ENCODE data around the gene APBB2.

Gene APBB2

DNA sequence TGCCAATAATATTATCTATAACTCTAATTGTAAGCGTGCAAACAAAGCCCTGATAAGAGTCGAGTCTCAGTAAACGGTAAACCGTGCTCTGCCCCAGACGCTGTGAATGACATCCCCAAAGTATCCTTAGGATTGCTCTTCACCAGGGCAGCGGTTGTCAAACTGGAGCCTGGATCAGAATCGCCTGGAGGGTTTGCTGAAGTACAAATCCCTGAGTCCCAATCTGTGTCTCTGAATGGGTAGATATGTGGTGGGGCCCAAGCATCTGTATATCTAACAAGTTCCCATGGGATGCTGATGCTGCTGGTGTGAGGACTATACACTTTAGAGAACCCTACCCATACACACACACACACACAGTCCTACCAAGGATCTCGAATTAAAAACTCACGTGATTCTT is 813 bp upstream of the APBB2 start:
- DNase-seq = no peak

DNA sequence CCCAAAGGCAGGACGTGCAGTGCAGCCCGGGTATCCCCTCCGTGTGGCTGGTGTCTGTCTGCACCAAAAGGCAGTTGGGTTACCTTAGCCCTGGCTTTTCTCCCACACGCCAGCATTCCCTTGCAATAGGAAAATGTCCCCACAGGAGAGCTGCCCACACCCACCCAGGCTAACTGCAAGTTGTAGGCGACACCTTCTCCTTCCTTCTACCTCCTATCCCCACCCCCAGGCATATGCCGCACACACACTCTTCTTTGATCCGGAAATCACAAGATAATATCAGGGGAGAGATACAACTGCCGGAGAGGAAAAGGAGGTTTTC is 444 bp upstream of the APBB2 start:
- no peak for DNase-seq

DNA sequence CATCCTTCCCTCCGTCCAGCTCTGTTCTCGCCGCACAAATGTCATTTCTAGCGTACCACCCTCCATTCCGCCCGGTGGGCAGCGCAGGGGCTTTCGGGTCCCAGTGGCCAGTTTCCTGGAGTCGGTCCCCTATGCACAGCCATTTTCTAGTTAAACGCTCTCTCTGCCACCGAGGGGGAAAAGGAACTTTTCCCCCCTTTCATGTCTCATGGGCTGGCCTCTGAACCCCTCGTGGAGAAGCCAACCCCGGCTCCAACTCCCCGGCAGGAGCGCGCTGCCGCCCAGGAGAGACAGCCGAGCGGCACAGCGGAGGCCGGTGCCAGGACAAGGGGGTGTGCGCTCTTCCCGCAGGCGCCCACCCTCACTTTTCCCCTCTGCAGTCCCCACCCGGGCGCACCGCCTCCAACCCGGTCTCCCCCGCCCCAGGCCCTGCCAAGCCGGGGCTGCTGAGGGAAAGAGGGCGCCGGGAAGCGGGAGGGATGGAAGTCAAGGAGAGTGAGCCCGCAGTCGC is 662 bp downstream of the APBB2 start:
- no peak for DNase-seq

DNA sequence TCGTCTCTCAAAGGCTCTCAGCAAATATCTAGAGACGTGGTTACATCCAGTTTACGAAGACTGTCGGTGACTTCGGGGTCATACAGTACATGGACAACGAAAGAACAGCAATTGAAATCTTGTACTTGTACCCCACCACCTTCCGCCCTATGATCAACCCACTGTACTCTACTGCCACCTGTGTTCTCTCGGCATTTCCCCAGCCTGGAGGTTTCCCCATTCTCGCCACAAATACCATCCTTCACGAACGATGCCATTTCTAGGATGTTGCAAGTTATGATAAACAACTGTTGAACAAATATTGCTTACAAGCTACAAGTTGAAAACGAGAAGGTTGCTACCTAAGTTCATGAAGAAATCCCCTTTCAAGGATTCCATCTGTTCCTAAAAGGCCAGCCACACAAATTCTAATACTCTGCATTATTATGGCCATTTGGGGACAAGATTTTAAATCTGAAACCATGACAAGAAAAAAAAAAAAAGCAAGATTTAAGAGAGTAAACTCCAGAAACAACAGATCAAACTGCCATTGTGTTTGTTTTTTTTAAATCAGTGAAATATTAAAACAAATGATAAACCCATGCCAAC is 1.6 kb downstream of the APBB2 start:
- peak in 1 of 2 donors; percentile 4 for DNase-seq

DNA sequence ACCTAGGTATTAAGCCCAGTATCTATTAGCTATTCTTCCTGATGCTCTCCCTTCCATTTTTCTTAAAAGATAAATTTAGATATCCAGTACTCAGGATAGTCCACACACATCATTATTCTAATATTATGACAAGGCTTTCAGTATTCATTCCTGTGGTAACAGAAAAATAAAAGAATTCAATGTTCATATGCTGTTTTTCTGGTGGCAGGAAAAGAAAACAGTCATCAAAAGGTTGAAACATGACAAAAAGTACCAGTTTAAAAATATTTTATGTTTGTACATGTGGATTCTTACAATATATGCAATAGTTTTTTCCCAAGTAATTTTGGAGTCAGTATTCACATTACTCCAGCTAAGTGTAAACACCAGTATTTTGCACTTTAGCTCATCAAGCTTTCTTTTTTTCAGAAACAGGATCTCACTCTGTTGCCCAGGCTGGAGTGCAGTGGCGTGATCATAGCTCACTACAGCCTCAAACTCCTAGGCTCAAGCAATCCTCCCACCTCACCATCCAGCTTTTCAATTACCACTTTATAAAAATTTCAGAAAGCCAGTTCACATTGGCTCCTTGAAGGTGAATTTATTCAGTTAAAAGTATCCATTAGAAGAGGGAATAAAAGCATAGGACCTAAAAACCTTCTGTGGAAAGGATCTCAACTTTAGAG is 2.3 kb downstream of the APBB2 start:
- no peak for DNase-seq

DNA sequence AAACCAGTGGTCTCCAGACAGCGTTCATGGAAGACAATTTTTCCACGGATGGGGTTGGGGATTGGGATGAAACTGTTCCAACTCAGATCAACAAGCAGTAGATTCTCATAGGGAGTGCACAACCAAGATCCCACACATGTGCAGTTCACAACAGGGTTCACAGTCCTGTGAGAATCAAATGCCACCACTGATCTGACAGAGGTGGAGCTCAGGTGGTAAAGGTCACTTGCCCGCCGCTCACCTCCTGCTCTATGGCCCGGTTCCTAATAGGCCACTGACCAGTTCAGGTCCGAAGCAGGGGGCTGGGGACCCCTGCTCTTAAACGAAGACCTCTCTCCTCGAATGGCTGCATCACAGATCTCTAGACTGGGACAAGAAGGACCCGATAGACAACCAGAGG is 4.4 kb downstream of the APBB2 start:
- DNase-seq = no peak

DNA sequence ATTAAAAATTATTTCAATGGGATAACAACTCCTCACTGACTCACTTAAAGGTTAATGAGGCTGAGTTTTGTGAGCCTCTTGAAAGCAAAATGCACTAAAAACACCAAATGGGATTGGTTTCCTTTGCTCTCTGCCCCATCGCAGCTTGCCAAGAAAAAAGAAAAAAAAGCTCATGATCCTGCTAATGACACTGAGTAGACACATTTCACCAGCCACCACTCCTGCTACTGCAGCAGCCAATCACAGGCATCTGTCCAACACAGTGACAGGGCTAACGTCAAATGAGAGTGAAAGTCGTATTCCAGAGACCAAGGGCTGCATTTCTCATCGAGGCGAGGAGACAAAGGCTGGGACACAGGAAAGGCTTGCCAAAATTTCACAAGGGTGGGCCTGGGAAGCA is 5.2 kb downstream of the APBB2 start:
- DNase-seq = no peak

DNA sequence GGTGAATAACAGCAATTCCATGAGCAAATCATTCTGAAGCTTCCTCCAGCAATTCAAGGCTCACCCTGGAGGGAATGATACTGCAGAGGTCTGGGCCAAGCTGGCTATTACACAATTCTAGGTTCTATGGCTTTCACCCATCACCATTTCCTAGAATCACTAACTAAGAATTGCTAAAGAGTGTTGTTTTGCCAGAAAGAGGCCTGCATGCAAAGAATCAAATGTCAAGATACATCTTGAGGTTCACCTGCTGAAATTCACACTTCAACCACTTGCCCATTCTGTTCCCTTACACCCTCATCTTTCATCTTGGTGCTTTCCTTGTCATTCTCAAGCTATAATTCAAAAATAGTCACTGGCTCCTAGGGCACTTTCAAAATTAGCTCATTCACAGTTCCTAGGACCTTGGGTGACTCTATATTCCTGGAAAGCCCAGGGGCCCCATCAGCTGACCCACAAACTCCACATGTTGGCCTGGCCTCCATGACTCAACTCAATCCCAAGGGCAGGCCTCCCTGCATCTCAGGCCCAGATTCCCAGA is 7.0 kb downstream of the APBB2 start:
- DNase-seq = no peak

DNA sequence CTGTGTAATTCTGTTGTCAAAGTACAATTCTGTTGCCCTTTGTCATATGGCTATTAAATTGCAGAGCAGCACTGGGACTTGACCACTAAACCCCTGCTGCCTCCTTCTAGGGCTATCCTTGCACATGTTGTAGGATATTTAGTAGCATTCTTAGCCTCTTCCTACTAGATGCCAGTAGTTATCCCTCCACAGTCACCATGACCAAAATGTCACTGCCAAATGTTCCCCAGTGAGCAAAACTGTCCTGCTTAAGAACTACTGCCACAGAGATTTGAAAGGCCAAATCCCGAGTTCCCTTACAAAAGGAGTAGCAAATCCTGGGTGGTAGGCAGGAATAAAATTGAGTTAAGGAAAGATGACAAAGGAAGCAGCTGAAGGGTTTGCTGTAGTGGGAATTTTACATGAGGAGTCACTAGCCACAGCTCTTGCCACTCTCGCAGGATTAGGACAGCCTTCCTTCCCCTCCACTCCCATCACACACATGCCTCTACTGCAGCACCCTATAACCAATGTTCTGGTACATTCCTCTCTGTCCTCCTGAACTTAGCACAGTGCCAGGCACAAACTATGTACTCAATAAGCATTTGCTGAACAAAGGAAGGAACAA is 8.4 kb downstream of the APBB2 start:
- DNase-seq = no peak

- DNase-seq = no peak
Observed at GRCh38 chr4:41205130-41205529, 9.2 kb downstream of the APBB2 start.

GRCh38 chr4:41204400-41204978 is 9.9 kb downstream of the APBB2 start:
- no peak for DNase-seq

- no peak for DNase-seq
Observed at GRCh38 chr4:41203841-41204240, 10.5 kb downstream of the APBB2 start.

GRCh38 chr4:41202820-41203568 is 11.3 kb downstream of the APBB2 start:
- DNase-seq = no peak

GRCh38 chr4:41202356-41202755 is 12.0 kb downstream of the APBB2 start:
- DNase-seq = no peak

DNA sequence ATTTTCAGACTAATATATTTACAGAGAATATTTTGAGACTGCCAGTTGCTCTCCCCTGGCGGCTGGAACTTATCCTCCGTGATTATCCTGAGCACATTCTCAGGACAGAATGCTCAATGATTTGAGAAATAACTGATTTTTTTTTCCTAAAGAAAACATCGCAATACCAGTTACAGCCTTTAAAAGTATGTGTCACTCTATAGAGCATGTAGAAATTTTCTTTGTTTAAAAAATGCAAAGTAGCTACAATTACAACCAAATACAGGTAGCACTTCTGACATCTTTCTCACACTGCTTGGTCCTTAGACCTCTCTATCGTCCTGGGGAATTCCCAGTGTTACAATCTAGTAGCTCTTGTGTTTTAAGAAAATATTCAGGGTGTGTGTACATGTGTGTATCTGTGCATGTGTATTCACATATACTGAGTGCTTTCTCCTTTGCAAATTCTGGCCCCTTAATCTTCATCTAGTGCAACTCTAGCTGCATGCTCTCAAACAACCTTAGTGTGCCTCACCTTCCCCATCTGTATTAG is 13.8 kb downstream of the APBB2 start:
- DNase-seq = no peak

DNA sequence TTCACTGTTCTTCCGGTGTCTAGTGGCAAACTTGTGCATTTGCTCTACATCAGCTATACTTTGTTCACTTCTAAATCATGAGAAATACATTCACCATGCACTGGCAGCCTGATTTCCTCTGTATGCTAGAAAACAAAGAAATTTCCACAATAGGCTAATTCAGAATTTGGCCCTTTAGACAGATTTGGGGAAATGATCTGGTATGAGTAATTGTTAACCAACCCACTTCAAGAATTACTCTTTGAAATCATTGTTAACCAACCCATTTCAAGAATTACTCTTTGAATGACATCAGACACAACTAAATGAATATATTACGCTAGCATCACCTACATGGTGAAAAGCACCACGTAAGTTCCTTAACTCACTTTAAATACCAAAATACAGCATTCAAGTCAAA is 14.6 kb downstream of the APBB2 start:
- DNase-seq = no peak

GRCh38 chr4:41197996-41198395 is 16.3 kb downstream of the APBB2 start:
- DNase-seq = no peak

DNA sequence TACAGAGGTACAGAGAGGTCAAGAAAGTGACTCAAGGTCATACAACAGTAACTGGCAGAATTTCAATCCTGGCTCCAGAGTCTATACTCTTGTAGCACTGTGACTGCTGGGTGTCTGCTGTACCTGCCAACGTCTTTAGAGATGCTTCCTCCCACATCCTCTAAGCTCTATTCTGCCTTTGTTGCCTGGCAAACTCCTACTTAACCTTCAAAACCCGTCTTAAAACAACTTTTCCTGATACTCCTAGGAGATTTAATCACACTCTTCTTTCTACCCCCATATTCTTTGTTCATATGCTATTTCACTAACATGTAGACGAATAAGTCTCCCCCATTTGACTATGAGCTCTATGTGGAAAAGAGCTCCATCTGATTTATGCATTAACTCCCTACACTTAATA is 16.8 kb downstream of the APBB2 start:
- DNase-seq = no peak

- DNase-seq = no peak
Observed at GRCh38 chr4:41196633-41197332, 17.6 kb downstream of the APBB2 start.

- no peak for DNase-seq
Observed at GRCh38 chr4:41192136-41192535, 22.2 kb downstream of the APBB2 start.

DNA sequence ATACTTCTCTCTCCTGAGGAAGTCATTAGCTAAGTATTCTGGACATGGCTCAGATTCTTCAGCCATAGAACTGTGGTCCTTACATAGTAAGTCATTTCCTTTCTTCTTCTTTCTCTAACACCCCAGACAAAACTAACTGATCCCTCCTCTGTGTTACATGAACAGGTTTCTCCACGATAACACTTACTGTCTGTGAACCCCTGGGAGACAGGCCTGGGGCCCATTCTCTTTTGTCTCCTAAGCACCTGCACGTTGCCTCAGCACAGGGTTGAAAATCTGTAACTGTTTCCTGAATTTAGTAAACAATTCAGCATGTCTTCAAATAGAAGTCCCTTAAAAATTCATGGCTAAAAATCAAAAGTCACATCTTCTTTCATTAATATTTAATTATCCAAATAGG is 24.7 kb downstream of the APBB2 start:
- no peak for DNase-seq

- DNase-seq = no peak
Observed at GRCh38 chr4:41189076-41189475, 25.3 kb downstream of the APBB2 start.

Measured in CD4-positive, alpha-beta T cell treated with Interferon alpha-2 for 1 hour (primary cell).